ENCODE data around the gene C11orf65. TPM values are rescaled to one million over a fixed set of nuclear protein-coding genes. Genes with fewer than 3 reads are reported as not detected.

C11orf65 gene
- total RNA-seq, 4 donors from 2014 or later, result 0.30 to 3.8 (median 1.8) TPM

DNA sequence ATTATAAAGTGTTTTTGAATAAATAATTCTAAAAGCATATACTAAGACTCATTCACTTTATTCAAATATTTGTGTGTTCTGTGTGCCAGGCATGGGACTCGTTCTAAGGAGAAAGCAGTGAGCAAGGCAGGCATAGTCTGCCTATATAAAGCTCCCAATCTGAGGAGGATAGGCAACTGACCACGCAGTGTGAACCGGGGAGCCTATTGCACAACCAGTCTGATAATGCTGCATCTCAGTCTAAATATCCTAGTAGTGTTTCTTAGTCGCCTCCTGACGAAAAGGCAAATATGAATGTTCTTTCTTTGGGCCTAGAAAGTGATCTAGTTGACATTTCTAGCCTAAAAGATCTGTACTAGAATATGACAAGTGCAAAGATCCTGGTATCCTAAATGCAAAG lies 98.3 kb downstream of the C11orf65 start:
- H3K27me3 ChIP-seq, result no peaks in the 10 kb centered on the region
- no peak for DNase-seq (ENCODE audit: low spot score in 2 of 2)
- peaks cover 17% of the 10 kb centered on the region for H3K36me3 ChIP-seq
- TF ChIP-seq POLR2AphosphoS5 (IDR thresholded peaks at IDR 0.05) (no peak), EP300 (IDR thresholded peaks at IDR 0.05) (no peak), POLR2A (IDR thresholded peaks at IDR 0.05) (no peak), CTCF (IDR thresholded peaks at IDR 0.05) (no peak)
- H3K4me1 ChIP-seq, result no peaks in the 10 kb centered on the region
- 75% methylated on average over 5 of the region's 5 CpGs for WGBS
- no peak overlapping the region for H3K27ac ChIP-seq
- no peak overlapping the region for H3K4me3 ChIP-seq
- no peaks in the 10 kb centered on the region for H3K9me3 ChIP-seq

GRCh38 chr11:108368134-108368533 lies 99.2 kb downstream of the C11orf65 start:
- Histone ChIP-seq H3K27ac (no peak overlapping the region), H3K4me1 (no peaks in the 10 kb centered on the region), H3K4me3 (no peak overlapping the region), H3K9me3 (no peaks in the 10 kb centered on the region), H3K27me3 (no peaks in the 10 kb centered on the region), H3K36me3 (peaks cover 17% of the 10 kb centered on the region)
- no peak for TF ChIP-seq EP300 (IDR thresholded peaks at IDR 0.05)
- TF ChIP-seq CTCF (IDR thresholded peaks at IDR 0.05), result no peak
- no peak for TF ChIP-seq POLR2AphosphoS5 (IDR thresholded peaks at IDR 0.05)
- no peak for TF ChIP-seq POLR2A (IDR thresholded peaks at IDR 0.05)
- DNase-seq (ENCODE audit: low spot score in 2 of 2), result no peak
- WGBS, result 39% methylated on average over 1 of the region's 1 CpG

- Histone ChIP-seq H3K4me3 (no peak overlapping the region), H3K9me3 (no peaks in the 10 kb centered on the region), H3K27ac (no peak overlapping the region), H3K36me3 (peaks cover 17% of the 10 kb centered on the region), H3K27me3 (no peaks in the 10 kb centered on the region), H3K4me1 (no peaks in the 10 kb centered on the region)
- 82% methylated on average over 2 of the region's 2 CpGs for WGBS
- DNase-seq (ENCODE audit: low spot score in 2 of 2), result no peak
- TF ChIP-seq POLR2A (IDR thresholded peaks at IDR 0.05) (no peak), CTCF (IDR thresholded peaks at IDR 0.05) (no peak), EP300 (IDR thresholded peaks at IDR 0.05) (no peak), POLR2AphosphoS5 (IDR thresholded peaks at IDR 0.05) (no peak)
Observed at GRCh38 chr11:108364159-108364558, 103.2 kb downstream of the C11orf65 start.

DNA sequence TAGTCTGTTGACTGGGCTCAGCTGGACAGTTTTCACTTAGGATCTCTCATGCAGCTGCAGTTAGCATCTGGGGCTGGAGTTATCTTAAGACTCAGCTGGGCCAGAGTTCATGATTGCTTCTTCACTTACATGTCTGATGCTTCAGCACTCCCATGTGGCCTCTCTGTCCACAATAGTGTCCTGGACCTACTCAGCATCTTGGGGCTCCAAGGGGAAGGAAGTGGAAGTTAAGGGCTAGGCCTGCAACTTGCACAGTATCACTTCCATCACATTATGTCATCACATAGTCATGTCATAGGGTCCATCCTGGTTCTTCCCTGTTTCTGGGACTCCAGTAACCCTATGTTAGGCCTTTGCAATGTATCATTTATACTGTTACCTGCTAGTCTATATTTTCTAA lies 115.9 kb downstream of the C11orf65 start:
- no peak for DNase-seq (ENCODE audit: low spot score in 2 of 2)
- H3K36me3 ChIP-seq, result peaks cover 77% of the 10 kb centered on the region
- no peaks in the 10 kb centered on the region for H3K27me3 ChIP-seq
- no peak overlapping the region for H3K27ac ChIP-seq
- H3K4me1 ChIP-seq, result no peaks in the 10 kb centered on the region
- H3K9me3 ChIP-seq, result no peaks in the 10 kb centered on the region
- H3K4me3 ChIP-seq, result no peak overlapping the region
- TF ChIP-seq POLR2AphosphoS5 (IDR thresholded peaks at IDR 0.05), result no peak
- no peak for TF ChIP-seq CTCF (IDR thresholded peaks at IDR 0.05)
- TF ChIP-seq POLR2A (IDR thresholded peaks at IDR 0.05), result no peak
- no peak for TF ChIP-seq EP300 (IDR thresholded peaks at IDR 0.05)

GRCh38 chr11:108346451-108346850 lies 120.9 kb downstream of the C11orf65 start:
- TF ChIP-seq EP300 (IDR thresholded peaks at IDR 0.05), result no peak
- TF ChIP-seq POLR2AphosphoS5 (IDR thresholded peaks at IDR 0.05), result no peak
- TF ChIP-seq POLR2A (IDR thresholded peaks at IDR 0.05), result no peak
- TF ChIP-seq CTCF (IDR thresholded peaks at IDR 0.05), result no peak
- peaks cover 32% of the 10 kb centered on the region for H3K36me3 ChIP-seq
- H3K27ac ChIP-seq, result no peak overlapping the region
- no peaks in the 10 kb centered on the region for H3K4me1 ChIP-seq
- no peaks in the 10 kb centered on the region for H3K9me3 ChIP-seq
- no peaks in the 10 kb centered on the region for H3K27me3 ChIP-seq
- H3K4me3 ChIP-seq, result no peak overlapping the region
- no peak for DNase-seq (ENCODE audit: low spot score in 2 of 2)
